ENCODE data around the gene SAMD13.
A peak's percentile ranks its signal among the peaks of the same experiment; 100 is the strongest.

DNA sequence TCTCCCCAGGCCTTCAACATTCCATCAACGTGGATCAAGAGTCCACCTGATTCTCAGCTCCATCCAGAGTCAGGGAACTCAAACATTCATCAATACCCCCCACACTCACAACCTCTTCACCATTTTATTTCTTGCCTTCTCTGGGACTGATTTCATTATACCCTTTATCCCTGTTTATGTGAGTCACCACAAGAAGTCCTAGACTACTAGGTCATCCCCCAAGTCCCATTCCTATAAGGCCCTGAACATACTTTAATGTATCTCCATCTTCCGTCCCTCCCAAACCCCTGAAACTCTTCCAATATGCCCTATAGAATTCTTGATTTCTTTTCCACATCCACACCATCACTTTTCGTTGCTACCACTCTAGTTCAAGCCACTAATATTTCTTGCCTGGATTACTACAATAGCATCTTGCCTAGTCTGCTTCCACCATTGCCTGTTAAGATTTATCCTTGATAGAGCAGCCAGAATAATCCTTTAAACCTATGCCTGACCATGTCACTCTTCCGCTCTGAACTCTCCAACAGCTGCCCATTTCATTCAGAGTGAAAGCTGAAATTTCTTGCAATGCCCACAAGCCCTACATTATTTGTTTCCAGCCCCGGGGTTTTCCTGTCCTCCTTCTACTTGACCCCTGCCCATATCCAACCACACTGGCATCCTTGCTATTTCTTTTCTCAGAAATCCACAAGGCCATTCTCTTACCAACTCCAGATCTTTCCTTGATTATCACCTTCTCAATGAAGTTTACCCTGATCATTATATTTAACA, 9.4 kb upstream of the SAMD13 start:
- TF ChIP-seq CTCF (IDR thresholded peaks at IDR 0.05) (0 out of 2 replicates have a peak, but pooled peaks have one; percentile 7), POLR2AphosphoS5 (IDR thresholded peaks at IDR 0.05; ENCODE audit: low read depth, low read length) (no peak), SIN3A (IDR thresholded peaks at IDR 0.05; ENCODE audit: borderline replicate concordance, insufficient read depth, low read depth, low read length) (no peak), REST (IDR thresholded peaks at IDR 0.05; ENCODE audit: insufficient read depth in 1 of 2, low read depth in 2 of 2, low read length in 1 of 2) (no peak)

Measured in Panc1 (cell line).